Gastrocnemius medialis (tissue), 4 donors: Measurements from ENCODE around the gene CCR3.

Experiments
- POLR2A ChIP-seq, 2 donors: fragments of 450-650 bp; IDR thresholded peaks; one replicate each; pipeline ENCODE4 v1.6.1; 2017; ENCODE audit warnings: antibody characterized with exemption in 2 of 2, mild to moderate bottlenecking in 2 of 2, moderate library complexity in 2 of 2
- TF ChIP-seq, protein P1 (sequence below), 5 experiments: fragments of 450-650 bp in 3 of 5; fragments of 200-600 bp in 2 of 5; sonication (generic) in 2 of 5; IDR thresholded peaks in 4 of 5; conservative IDR thresholded peaks in 1 of 5; 1 replicate in 4 of 5; 2 replicates in 1 of 5; pipeline ENCODE4 v1.5.1; 2016 to 2019; ENCODE audit warnings: antibody characterized with exemption in 5 of 5, mild to moderate bottlenecking in 3 of 5, moderate library complexity in 3 of 5

- TF ChIP-seq, protein P1, sequence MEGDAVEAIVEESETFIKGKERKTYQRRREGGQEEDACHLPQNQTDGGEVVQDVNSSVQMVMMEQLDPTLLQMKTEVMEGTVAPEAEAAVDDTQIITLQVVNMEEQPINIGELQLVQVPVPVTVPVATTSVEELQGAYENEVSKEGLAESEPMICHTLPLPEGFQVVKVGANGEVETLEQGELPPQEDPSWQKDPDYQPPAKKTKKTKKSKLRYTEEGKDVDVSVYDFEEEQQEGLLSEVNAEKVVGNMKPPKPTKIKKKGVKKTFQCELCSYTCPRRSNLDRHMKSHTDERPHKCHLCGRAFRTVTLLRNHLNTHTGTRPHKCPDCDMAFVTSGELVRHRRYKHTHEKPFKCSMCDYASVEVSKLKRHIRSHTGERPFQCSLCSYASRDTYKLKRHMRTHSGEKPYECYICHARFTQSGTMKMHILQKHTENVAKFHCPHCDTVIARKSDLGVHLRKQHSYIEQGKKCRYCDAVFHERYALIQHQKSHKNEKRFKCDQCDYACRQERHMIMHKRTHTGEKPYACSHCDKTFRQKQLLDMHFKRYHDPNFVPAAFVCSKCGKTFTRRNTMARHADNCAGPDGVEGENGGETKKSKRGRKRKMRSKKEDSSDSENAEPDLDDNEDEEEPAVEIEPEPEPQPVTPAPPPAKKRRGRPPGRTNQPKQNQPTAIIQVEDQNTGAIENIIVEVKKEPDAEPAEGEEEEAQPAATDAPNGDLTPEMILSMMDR (IDR thresholded peaks at IDR 0.05 in 4 of 5, conservative IDR thresholded peaks at IDR 0.05 in 1 of 5): no peak
- no peak for TF ChIP-seq POLR2A (IDR thresholded peaks at IDR 0.05)
These were observed 35.2 kb downstream of the CCR3 start for GRCh38 chr3:46277476-46277875.
